Activated CD8-positive, alpha-beta T cell treated with anti-CD3 and anti-CD28 coated beads for 36 hours (primary cell): ENCODE measurements around the gene NME7. TPM values are rescaled to one million over a fixed set of nuclear protein-coding genes. Genes with fewer than 3 reads are reported as not detected.
A peak's percentile ranks its signal among the peaks of the same experiment; 100 is the strongest.

Source experiments
- ATAC-seq: fragments of 200-7000 bp; cut with Tn5 transposase; one replicate; pipeline ENCODE4 v1.10.0; 2021; ENCODE audit warnings: mild to moderate bottlenecking, moderate library complexity
- CTCF ChIA-PET: fragments of 350-600 bp; sonication (Branson Sonifier 250); formaldehyde crosslinking; loops from one replicate; lab custom pipeline; 2021; ENCODE audit warnings: antibody characterized with exemption; lab: Charles Lee
- POLR2A ChIA-PET: fragments of 350-600 bp; sonication (Branson Sonifier 250); formaldehyde crosslinking; loops from one replicate; lab custom pipeline; 2021; ENCODE audit warnings: antibody characterized with exemption; lab: Charles Lee
- DNase-seq: peaks from one replicate; pipeline ENCODE4 v3.0.0-alpha.2; 2020
- H3K27ac Mint-ChIP-seq: one replicate; pipeline ENCODE4 v1.8.0; 2021; ENCODE audit warnings: mild to moderate bottlenecking, mixed read lengths
- H3K27me3 Mint-ChIP-seq: one replicate; pipeline ENCODE4 v1.8.0; 2021; ENCODE audit warnings: mixed read lengths
- H3K36me3 Mint-ChIP-seq: one replicate; pipeline ENCODE4 v1.8.0; 2021; ENCODE audit warnings: low read depth, mixed read lengths
- H3K4me1 Mint-ChIP-seq: one replicate; pipeline ENCODE4 v1.8.0; 2021; ENCODE audit warnings: low read depth, mixed read lengths
- H3K4me3 Mint-ChIP-seq: one replicate; pipeline ENCODE4 v1.8.0; 2021; ENCODE audit warnings: mild to moderate bottlenecking, moderate library complexity, mixed read lengths
- H3K9me3 Mint-ChIP-seq: one replicate; pipeline ENCODE4 v1.8.0; 2021; ENCODE audit warnings: mixed read lengths
- intact Hi-C: fragments of 100-400 bp; cut with micrococcal nuclease; formaldehyde crosslinking; loops from one replicate; pipeline ENCODE4 v1.10.0; 2022
- total RNA-seq, 2 experiments: library from RNA; stranded (reverse); gene quantifications; one replicate each; pipeline ENCODE4 v1.2.3, GENCODE V29; 2021
- TF ChIP-seq, protein P1 (sequence below): fragments of 200-600 bp; IDR thresholded peaks from one replicate; pipeline ENCODE4 v1.8.0; 2022; ENCODE audit warnings: antibody characterized with exemption, mild to moderate bottlenecking

NME7 gene
- total RNA-seq, 2 experiments from 2014 or later: 15.3 to 17.4 TPM

DNA sequence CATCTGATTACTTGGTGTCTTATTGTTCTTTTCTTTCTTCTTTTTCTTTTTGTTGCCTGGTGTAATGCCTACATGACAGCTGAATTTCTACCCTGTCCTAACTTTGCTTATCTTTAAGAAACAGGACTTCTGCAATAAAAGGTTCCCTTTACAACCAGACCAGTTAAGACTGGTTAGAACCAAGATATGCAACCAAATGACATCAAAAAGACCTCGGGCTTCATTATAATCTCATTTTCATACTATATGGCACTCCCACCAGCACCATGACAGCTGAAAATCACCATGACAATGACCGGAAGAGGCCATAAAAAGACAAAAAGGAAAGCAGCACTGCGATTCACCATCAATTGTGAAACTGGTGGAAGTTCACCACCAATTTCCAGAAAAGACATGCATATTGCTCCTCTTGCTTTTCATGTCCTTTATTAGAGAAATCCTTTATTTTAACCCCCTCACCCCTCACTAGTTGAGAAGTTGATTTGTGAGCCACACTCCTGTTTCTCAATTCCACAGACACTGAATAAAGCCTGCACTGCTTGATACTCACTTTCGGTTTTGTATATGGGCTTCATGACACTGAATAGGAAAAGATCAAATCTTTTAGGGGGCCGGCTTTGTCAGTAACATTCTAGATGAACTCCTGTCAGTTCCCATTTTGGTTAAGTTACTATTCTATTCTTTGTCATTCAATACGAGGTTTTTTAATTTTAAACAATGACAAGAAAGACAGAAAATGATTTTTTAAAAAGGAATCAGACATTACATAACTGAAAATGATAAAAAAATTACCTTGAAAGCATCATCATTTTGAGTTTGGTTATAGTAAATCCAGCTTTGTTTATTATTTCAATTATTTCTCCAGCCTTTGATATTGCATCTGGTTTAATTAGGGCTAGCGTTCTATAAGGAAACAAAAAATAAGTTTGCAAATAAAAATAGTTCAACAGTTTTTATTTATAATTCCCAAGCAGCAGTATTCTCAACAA lies 58.1 kb downstream of the NME7 start:
- CTCF ChIA-PET: interaction anchor here (1.4 kb wide), 1 partner anchor 17 kb away, joined by 3 read pairs; no protein-coding TSS in a partner anchor
- POLR2A ChIA-PET: no interaction called here
- DNase-seq: peak; percentile 23

DNA sequence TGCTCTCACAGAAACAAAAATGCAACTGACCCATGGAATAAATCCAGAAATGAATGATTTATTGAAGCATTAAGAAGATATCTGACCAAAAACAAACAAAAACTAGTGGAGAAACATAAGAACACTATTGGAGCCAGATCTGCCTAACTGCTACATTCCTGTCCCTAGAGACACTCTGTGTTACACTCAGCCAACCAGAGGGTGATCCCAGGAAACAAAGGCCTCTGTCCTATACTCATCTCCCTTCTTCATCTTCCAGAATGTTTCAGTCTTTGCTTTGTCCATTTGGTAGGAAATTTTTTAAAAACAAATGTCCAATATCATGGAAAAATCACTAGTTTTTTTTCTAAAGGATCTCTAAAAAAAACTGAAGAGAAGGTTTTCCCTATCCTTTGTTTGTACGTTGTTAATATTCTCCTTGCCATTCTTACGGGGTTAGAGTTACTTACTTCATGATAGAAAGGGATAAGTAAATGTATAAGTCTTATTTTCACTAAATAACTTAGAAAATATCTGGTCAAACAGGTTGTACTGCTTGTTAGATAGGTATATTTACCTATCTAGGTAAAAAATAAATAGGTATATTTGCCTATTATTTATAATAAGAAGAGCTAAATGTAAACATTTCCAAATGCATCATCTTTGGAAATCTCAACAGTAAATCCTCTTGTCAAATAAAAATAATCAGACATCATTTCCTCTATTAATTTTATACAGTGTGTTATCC lies 59.1 kb downstream of the NME7 start:
- ChIA-PET CTCF (interaction anchor here (1.2 kb wide), 1 partner anchor 41 kb away, joined by 3 read pairs; no protein-coding TSS in a partner anchor), POLR2A (no interaction called here)
- peaks cover 23% of the 10 kb centered on the region for H3K4me1 Mint-ChIP-seq

More for the DNA sequence above, 58.1 kb downstream of the NME7 start:
- H3K4me1 Mint-ChIP-seq: peaks cover 27% of the 10 kb centered on the region
- H3K36me3 Mint-ChIP-seq: peaks cover 26% of the 10 kb centered on the region
- no peaks in the 10 kb centered on the region for H3K27me3 Mint-ChIP-seq
- ATAC-seq: peak; percentile 50
- intact Hi-C loops: no loop called here
- peak overlapping the region; percentile 61 for H3K4me3 Mint-ChIP-seq
- peak overlapping the region; percentile 2 for H3K27ac Mint-ChIP-seq
- H3K9me3 Mint-ChIP-seq: no peaks in the 10 kb centered on the region
- TF ChIP-seq, protein P1, sequence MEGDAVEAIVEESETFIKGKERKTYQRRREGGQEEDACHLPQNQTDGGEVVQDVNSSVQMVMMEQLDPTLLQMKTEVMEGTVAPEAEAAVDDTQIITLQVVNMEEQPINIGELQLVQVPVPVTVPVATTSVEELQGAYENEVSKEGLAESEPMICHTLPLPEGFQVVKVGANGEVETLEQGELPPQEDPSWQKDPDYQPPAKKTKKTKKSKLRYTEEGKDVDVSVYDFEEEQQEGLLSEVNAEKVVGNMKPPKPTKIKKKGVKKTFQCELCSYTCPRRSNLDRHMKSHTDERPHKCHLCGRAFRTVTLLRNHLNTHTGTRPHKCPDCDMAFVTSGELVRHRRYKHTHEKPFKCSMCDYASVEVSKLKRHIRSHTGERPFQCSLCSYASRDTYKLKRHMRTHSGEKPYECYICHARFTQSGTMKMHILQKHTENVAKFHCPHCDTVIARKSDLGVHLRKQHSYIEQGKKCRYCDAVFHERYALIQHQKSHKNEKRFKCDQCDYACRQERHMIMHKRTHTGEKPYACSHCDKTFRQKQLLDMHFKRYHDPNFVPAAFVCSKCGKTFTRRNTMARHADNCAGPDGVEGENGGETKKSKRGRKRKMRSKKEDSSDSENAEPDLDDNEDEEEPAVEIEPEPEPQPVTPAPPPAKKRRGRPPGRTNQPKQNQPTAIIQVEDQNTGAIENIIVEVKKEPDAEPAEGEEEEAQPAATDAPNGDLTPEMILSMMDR: no peak

DNA sequence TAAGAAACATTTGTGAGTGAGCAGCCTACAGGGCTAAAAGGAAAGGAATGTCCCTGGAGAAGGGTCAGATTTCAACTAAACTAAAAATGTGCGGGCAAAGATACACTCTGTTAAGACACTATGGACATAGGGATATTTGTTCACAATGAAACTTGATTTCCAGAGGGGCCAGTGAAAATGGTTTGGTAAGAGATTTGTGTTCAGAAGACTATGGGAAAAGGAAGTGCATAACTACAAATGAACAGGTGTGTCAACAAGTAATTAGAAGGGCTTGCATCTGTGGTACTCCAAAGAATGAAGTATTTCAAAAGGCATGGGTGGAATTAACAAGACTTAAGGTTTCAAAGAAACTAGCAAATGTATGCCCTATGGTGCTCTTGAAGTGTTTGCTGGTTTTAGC lies 60.4 kb downstream of the NME7 start:
- ChIA-PET CTCF (no interaction called here), POLR2A (no interaction called here)
- H3K27ac Mint-ChIP-seq: no peak overlapping the region
- H3K4me1 Mint-ChIP-seq: peaks cover 15% of the 10 kb centered on the region
- TF ChIP-seq, protein P1: no peak
- no peaks in the 10 kb centered on the region for H3K27me3 Mint-ChIP-seq
- ATAC-seq (no peak), DNase-seq (no peak)
- H3K36me3 Mint-ChIP-seq: peaks cover 30% of the 10 kb centered on the region
- intact Hi-C loops: no loop called here
- no peaks in the 10 kb centered on the region for H3K9me3 Mint-ChIP-seq
- H3K4me3 Mint-ChIP-seq: no peak overlapping the region

More for the DNA sequence above, 59.1 kb downstream of the NME7 start:
- intact Hi-C loops: no loop called here
- Mint-ChIP-seq H3K27me3 (no peaks in the 10 kb centered on the region), H3K4me3 (no peak overlapping the region), H3K36me3 (peaks cover 26% of the 10 kb centered on the region), H3K9me3 (no peaks in the 10 kb centered on the region), H3K27ac (no peak overlapping the region)
- DNase-seq (no peak), ATAC-seq (no peak)
- TF ChIP-seq, protein P1: no peak

DNA sequence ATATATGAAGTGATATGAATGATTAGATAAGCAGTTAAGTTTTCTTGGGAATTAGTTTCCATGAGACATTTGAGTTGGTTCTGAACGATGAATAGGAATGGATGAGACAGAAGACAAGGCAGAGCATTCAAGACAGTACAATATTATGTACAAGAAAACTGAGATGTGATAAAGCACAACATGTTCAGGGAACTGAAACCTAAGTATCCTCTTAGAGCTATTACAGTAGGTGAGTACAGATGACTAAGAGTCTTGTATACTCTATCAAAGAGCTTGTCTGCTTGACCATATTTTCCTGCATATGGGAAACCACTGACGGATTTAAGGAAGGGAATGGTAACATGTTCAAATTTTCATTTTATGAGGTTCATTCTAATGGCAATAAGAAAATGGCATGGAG lies 61.6 kb downstream of the NME7 start:
- no peak overlapping the region for H3K27ac Mint-ChIP-seq
- TF ChIP-seq, protein P1: no peak
- DNase-seq (no peak), ATAC-seq (no peak)
- intact Hi-C loops: no loop called here
- no peaks in the 10 kb centered on the region for H3K9me3 Mint-ChIP-seq
- H3K36me3 Mint-ChIP-seq: peaks cover 32% of the 10 kb centered on the region
- POLR2A ChIA-PET: no interaction called here
- H3K4me3 Mint-ChIP-seq: no peak overlapping the region
- peaks cover 9% of the 10 kb centered on the region for H3K4me1 Mint-ChIP-seq
- no peaks in the 10 kb centered on the region for H3K27me3 Mint-ChIP-seq
- CTCF ChIA-PET: interaction anchor here (0.7 to 1.1 kb wide), 2 partner anchors 577 to 703 kb away, joined by 3 read pairs; no protein-coding TSS in a partner anchor
